ENCODE measurements around the gene R3HDM2.

The R3HDM2 gene

GRCh38 chr12:57213058-57213715 lies 217.7 kb downstream of the R3HDM2 start:
- TF ChIP-seq GATA3 (IDR thresholded peaks at IDR 0.05; ENCODE audit: low read depth, low read length) (no peak), GATA2 (IDR thresholded peaks at IDR 0.05; ENCODE audit: low read depth, low read length) (no peak)

GRCh38 chr12:57212701-57213057 lies 218.2 kb downstream of the R3HDM2 start:
- TF ChIP-seq GATA2 (IDR thresholded peaks at IDR 0.05; ENCODE audit: low read depth, low read length), result no peak
- no peak for TF ChIP-seq GATA3 (IDR thresholded peaks at IDR 0.05; ENCODE audit: low read depth, low read length)

- TF ChIP-seq GATA3 (IDR thresholded peaks at IDR 0.05; ENCODE audit: low read depth, low read length), result no peak
- no peak for TF ChIP-seq GATA2 (IDR thresholded peaks at IDR 0.05; ENCODE audit: low read depth, low read length)
Observed at GRCh38 chr12:57211791-57212700, 218.8 kb downstream of the R3HDM2 start.

- TF ChIP-seq GATA3 (IDR thresholded peaks at IDR 0.05; ENCODE audit: low read depth, low read length) (no peak), GATA2 (IDR thresholded peaks at IDR 0.05; ENCODE audit: low read depth, low read length) (no peak)
Observed at GRCh38 chr12:57210926-57211692, 219.7 kb downstream of the R3HDM2 start.

- TF ChIP-seq GATA2 (IDR thresholded peaks at IDR 0.05; ENCODE audit: low read depth, low read length) (no peak), GATA3 (IDR thresholded peaks at IDR 0.05; ENCODE audit: low read depth, low read length) (no peak)
Observed at GRCh38 chr12:57210461-57210860, 220.4 kb downstream of the R3HDM2 start.

- no peak for TF ChIP-seq GATA3 (IDR thresholded peaks at IDR 0.05; ENCODE audit: low read depth, low read length)
- TF ChIP-seq GATA2 (IDR thresholded peaks at IDR 0.05; ENCODE audit: low read depth, low read length), result no peak
Observed at GRCh38 chr12:57209916-57210315, 220.9 kb downstream of the R3HDM2 start.

GRCh38 chr12:57208631-57209282 lies 222.1 kb downstream of the R3HDM2 start:
- no peak for TF ChIP-seq GATA3 (IDR thresholded peaks at IDR 0.05; ENCODE audit: low read depth, low read length)
- TF ChIP-seq GATA2 (IDR thresholded peaks at IDR 0.05; ENCODE audit: low read depth, low read length), result no peak

GRCh38 chr12:57207731-57208630 lies 222.9 kb downstream of the R3HDM2 start:
- no peak for TF ChIP-seq GATA3 (IDR thresholded peaks at IDR 0.05; ENCODE audit: low read depth, low read length)
- TF ChIP-seq GATA2 (IDR thresholded peaks at IDR 0.05; ENCODE audit: low read depth, low read length), result no peak

GRCh38 chr12:57205931-57206330 lies 224.9 kb downstream of the R3HDM2 start:
- TF ChIP-seq GATA2 (IDR thresholded peaks at IDR 0.05; ENCODE audit: low read depth, low read length), result no peak
- no peak for TF ChIP-seq GATA3 (IDR thresholded peaks at IDR 0.05; ENCODE audit: low read depth, low read length)

- TF ChIP-seq GATA2 (IDR thresholded peaks at IDR 0.05; ENCODE audit: low read depth, low read length), result no peak
- no peak for TF ChIP-seq GATA3 (IDR thresholded peaks at IDR 0.05; ENCODE audit: low read depth, low read length)
Observed at GRCh38 chr12:57205186-57205585, 225.7 kb downstream of the R3HDM2 start.

GRCh38 chr12:57204454-57204853 lies 226.4 kb downstream of the R3HDM2 start:
- TF ChIP-seq GATA2 (IDR thresholded peaks at IDR 0.05; ENCODE audit: low read depth, low read length), result no peak
- TF ChIP-seq GATA3 (IDR thresholded peaks at IDR 0.05; ENCODE audit: low read depth, low read length), result no peak

- TF ChIP-seq GATA2 (IDR thresholded peaks at IDR 0.05; ENCODE audit: low read depth, low read length), result no peak
Observed at GRCh38 chr12:57203791-57204190, 227.1 kb downstream of the R3HDM2 start.

Data from SH-SY5Y (cell line).